ENCODE data around the gene ASB1. TPM values are rescaled to one million over a fixed set of nuclear protein-coding genes. Genes with fewer than 3 reads are reported as not detected.

ASB1 gene
- total and polyA plus RNA-seq, 2 of the 13 experiments (the other 11 are each of a cell fraction or from before 2014, with no cell fraction given): 48.6 to 49.2 TPM

DNA sequence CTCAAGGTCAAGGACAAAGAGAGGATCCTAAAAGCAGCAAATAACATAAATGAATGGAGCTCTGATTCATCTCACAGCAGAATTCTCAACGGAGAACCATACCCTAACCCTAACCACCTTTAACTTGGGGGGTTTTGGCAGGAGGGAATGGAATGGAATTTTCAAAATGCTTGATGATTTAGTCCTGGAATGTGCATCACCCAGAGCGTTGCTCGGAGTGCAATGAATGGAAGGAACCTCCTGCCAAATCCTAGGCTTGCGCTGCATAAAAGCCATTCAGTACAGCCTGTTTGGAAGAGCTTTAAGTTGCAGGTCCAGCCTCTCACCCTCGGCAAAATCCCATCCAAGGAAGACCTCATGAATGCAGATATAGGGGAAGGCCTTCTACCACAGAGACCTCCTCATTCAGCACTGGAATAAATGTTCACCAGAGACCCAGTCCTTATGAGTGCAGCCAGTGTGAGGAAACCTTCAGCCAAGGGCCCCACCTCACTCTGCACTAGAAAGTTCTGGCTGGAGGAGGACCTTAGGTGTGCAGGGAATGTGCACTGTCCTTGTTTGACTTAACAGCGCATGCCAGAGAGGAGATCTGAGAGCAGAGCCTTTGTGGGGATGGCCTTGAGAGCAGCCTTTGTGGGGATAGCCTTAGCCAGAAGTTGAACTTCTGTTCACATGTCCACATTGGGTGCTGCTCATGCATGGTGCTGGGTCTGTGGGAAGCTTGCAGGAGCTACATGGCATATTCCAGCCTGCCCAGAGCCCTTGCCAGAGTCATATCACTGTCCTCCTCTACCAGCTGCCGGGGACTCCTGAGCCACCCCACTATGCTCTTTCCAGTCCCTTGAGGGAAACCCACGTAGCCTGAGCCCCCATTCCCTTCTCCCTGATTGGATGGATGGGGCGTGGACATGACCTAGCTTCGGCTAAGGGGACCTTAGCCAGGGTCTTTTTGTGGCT lies 30.5 kb downstream of the ASB1 start (continued):
- TF ChIP-seq, protein P1, sequence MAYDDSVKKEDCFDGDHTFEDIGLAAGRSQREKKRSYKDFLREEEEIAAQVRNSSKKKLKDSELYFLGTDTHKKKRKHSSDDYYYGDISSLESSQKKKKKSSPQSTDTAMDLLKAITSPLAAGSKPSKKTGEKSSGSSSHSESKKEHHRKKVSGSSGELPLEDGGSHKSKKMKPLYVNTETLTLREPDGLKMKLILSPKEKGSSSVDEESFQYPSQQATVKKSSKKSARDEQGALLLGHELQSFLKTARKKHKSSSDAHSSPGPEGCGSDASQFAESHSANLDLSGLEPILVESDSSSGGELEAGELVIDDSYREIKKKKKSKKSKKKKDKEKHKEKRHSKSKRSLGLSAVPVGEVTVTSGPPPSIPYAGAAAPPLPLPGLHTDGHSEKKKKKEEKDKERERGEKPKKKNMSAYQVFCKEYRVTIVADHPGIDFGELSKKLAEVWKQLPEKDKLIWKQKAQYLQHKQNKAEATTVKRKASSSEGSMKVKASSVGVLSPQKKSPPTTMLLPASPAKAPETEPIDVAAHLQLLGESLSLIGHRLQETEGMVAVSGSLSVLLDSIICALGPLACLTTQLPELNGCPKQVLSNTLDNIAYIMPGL (CRISPR knock-in tag; IDR thresholded peaks at IDR 0.05; ENCODE audit: borderline replicate concordance in 1 of 2, low read depth in 1 of 2): no peak
- TF ChIP-seq ZNF678 (CRISPR knock-in tag; IDR thresholded peaks at IDR 0.05): no peak
- TF ChIP-seq ZNF407 (CRISPR knock-in tag; IDR thresholded peaks at IDR 0.05; ENCODE audit: not compliant biosample characterization): no peak
- TF ChIP-seq CHD4 (IDR thresholded peaks at IDR 0.05; ENCODE audit: borderline replicate concordance, low read length): no peak
- TF ChIP-seq ARID2 (CRISPR knock-in tag; IDR thresholded peaks at IDR 0.05; ENCODE audit: borderline replicate concordance): no peak
- TF ChIP-seq RBAK (CRISPR knock-in tag; IDR thresholded peaks at IDR 0.05): 0 out of 2 replicates have a peak, but pooled peaks have one; percentile 64
- no peak for TF ChIP-seq ZNF335 (CRISPR knock-in tag; IDR thresholded peaks at IDR 0.05)
- peak; percentile 27; the same call in 1 of the 2 replicates for TF ChIP-seq ZNF607 (CRISPR knock-in tag; IDR thresholded peaks at IDR 0.05; ENCODE audit: borderline replicate concordance)
- TF ChIP-seq MTA1 (CRISPR knock-in tag; IDR thresholded peaks at IDR 0.05; ENCODE audit: borderline replicate concordance): peak; percentile 60; the same call in 1 of the 2 replicates
- no peak for TF ChIP-seq CBX2 (IDR thresholded peaks at IDR 0.05; ENCODE audit: low read depth, low read length)
- no peak for TF ChIP-seq CBX2 (CRISPR knock-in tag; IDR thresholded peaks at IDR 0.05; ENCODE audit: low read depth)
- TF ChIP-seq ONECUT2 (CRISPR knock-in tag; IDR thresholded peaks at IDR 0.05): no peak
- TF ChIP-seq, protein P2, sequence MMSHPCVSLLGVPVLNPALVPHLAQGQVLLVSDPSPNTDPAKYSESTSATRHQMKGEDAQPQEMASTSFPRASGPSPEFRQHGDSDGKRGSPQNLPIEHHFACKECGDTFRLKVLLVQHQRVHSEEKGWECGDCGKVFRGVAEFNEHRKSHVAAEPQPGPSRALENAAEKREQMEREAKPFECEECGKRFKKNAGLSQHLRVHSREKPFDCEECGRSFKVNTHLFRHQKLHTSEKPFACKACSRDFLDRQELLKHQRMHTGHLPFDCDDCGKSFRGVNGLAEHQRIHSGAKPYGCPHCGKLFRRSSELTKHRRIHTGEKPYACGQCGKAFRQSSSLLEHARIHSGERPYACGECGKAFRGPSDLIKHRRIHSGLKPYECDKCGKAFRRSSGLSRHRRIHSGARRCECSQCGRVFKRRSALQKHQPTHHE (CRISPR knock-in tag; IDR thresholded peaks at IDR 0.05; ENCODE audit: borderline replicate concordance): no peak

All from HepG2 (cell line).